Fibroblast of peridontal ligament (primary cell): ENCODE data around the gene ZDHHC4.

ENCODE experiments used
- DNase-seq: peaks from one replicate; pipeline ENCODE4 v3.0.0-alpha.2; 2010; ENCODE audit errors: extremely low read depth

ZDHHC4 gene

GRCh38 chr7:6577369-6578113, at the start of gene ZDHHC4:
ZDHHC4 (plus strand) TSS chr7:6577454; CDS start chr7:6580562, 3,108 bp downstream.
- DNase-seq = peak; percentile 83

DNA sequence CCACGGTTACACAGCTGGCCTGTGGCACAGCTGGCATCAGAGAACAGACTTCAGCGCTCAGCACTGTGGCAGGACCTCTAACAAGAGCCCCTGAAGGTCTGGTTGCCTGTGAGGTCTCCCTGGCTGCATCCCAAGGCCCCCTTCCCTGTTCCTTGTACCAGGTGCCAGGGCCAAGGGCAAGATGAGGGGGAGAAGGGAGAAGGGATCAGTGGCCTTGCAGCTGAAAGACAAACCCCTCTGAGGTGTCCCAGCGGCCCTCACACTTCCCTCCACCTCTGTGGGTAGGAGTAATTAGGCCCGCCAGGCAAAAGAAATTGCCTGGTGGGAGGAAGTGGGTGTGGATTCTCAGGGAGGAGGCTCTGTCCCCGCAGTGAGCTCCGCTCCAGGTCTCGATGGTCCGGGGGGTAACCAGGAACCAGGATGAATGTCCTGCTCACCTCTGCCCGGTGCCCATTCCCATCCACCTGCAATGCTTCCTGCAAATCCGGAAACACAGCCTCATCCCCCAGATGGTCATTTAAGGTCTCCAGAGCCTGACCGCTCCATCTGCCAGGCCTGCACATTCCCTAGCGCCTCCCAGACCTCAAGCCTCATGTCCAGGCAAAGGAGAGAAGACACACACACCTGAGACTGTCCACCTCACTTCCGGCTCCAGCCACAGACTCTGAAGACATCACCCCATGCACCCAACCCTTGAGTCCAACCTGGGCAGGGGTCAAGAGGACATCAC, 48.7 kb upstream of the ZDHHC4 start:
- no peak for DNase-seq

DNA sequence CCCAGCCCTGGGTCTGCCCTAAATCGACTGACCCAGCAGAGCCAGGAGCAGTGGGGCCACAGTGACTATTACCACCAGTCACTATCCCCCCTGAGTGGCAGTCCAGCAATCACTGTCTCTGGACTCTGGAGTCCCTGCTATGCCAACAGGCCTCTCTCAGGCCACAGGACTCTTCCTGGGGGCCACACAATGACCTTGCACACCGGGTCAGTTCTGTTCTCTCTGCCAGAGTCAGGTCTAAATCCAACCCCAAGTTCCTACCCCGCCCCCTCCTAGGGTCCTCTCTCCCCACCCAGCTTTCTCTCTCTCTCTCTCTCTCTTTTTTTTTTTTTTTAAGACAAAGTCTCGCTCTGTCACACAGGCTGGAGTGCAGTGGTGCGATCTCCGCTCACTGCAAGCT, 47.6 kb upstream of the ZDHHC4 start:
- DNase-seq = no peak

- DNase-seq = no peak
Observed at GRCh38 chr7:6530626-6531491, 46.4 kb upstream of the ZDHHC4 start.

- no peak for DNase-seq
Observed at GRCh38 chr7:6531492-6532279, 45.6 kb upstream of the ZDHHC4 start.

GRCh38 chr7:6532516-6532915, 44.7 kb upstream of the ZDHHC4 start:
- no peak for DNase-seq

DNA sequence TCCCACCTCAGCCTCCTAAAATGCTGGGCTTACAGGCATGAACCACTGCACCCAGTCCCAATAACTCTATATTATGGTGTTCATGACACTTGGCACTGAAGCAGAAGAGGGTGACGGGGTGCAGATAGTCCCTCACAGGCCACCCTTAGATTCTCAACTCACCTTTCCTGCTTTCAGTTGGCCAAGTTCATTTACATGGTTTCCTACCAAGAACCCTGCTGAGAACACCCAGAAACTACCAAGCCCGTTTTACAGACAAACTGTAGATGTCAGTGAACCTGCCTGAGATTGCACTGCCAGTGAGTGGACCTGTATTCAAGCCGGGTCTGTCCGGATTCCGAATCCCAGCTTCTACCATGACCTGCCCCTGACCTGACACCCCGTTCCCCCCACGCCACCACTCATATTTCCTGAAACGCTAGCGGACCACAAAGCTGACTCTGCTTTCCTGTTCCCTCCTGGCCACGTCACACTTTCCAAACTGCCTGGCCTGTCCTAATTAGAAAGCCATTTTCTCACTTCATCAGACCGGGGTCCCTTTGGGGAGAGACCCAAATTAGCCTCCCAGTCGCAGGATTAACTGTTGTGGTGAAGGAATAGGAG, 43.3 kb upstream of the ZDHHC4 start:
- no peak for DNase-seq

DNA sequence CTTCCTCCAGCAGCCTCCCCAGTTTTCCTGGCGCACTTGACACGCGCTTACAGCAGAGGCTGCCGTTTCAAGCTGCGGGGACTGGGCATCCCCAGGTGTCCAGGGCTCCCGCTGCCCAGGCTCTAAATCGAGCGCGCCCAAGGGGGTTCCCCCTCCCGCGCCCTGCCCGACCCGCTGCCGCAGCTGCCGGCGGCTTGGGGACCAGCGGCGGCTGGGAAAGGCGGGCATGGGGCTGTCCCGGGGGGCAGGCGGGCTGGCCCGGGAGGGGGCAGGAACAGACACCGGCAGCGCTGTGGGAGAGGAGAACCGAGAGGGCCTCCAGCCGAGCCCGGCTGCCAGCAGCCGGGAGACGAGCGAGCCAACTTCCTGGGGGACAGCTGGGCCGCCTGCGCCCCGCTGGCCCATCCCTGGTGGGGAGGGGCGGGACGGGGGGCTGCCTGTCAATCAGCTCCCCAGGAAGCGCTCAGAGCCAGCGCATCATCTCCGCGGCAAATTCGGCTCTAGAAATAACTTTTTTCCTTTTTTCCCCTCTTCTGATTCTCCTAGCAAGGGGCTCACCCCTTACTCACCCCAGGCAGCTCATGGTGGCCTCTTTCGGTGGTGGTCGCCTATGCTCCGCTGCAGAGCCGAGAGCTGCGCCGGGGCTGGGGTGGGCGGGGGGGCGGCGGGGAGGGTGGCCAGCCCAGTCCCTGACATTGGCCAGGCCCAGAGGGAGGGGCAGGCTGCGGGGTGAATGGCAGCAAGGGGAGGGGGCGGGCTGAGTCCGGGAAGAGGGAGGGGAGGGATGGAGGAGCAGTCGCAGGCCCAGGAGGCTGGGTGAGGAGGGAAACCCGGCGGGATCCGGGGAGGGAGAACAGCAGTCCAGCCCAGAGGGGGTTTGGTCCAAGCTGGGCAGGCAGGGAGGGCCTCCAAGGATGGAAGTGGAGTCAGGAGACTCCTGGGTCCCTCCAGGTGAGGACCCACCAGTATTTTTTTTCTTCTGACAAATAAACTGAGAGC, 40.7 kb upstream of the ZDHHC4 start:
- no peak for DNase-seq

- no peak for DNase-seq
Observed at GRCh38 chr7:6542368-6542767, 34.9 kb upstream of the ZDHHC4 start.

DNA sequence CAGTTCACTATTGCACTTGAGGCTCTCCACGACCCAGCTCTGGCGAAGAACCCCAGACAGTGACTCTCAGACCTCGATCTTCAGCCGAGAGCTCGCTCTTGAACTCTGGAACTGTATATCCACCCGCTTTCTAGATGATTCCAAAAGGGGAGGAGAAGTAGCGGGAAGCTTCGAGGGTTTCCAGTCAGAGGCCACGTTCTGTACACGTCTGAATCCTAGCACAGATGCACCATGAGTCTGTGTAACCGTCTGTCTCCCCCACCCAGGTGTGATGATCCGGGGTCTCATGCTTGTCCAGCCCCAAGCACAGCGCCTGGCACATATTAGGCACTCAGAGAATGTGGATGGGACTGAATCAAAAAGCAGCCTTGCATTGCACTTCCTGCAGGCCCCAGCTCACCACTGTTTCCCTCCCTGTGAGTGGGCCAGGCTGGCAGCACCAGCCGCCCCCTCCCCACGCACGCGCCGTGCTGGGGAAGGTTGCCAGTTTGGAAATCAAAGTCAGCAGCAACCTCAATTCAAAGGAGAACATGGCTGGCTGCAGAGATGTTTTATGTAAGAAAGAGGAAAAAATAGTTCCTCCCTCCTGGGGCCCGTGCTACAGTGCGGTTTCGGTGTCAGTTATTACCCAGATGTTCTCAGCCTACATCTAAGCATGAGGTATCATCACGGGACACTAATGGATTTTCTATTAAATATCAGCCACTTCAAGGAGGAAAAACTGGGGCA, 31.7 kb upstream of the ZDHHC4 start:
- no peak for DNase-seq

GRCh38 chr7:6546498-6547251, 30.6 kb upstream of the ZDHHC4 start:
- no peak for DNase-seq

GRCh38 chr7:6547400-6547799, 29.9 kb upstream of the ZDHHC4 start:
- no peak for DNase-seq

- DNase-seq = no peak
Observed at GRCh38 chr7:6551016-6551511, 26.2 kb upstream of the ZDHHC4 start, which contains the start of gene GRID2IP. GRID2IP (minus strand) TSS chr7:6551461; CDS start chr7:6551436, 25 bp downstream.

GRCh38 chr7:6553448-6554044, 23.7 kb upstream of the ZDHHC4 start:
- no peak for DNase-seq

DNA sequence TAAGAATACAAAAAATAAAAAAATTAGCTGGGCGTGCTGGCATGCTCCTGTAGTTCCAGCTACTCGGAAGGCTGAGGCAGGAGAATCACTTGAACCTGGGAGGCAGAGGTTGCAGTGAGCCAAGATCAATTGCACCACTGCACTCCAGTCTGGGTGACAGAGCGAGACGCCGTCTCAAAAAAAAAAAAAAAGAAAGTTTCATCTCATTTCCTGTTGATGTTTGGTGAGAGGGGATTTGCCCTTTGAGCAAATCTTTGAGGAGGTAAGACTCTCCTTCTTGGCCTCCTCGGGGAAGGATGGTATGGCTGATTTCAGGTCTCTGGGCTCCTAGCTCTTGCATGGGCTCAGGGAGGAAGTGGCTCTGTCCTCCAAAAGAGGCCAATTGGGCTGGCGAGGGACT, 22.4 kb upstream of the ZDHHC4 start:
- DNase-seq = no peak

DNA sequence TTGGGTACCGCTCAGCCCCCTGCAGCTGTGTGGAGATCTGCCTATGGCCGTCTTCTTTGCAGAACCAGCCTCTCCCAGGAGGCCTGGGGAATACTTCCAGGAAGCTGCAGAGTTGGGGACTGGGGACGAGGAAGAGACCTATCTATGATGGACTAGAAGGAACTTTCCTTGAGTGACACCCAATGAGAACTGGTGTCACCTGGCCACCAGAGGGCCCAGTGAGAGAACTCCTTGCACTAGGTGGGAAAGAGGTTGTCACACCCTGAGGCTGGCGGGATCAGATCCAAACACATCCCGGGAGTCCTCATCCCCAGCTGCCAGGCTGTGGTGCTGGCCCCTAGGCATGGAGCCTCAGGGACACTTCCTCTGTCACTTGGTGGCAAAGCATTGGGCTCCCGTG, 21.1 kb upstream of the ZDHHC4 start:
- no peak for DNase-seq

DNA sequence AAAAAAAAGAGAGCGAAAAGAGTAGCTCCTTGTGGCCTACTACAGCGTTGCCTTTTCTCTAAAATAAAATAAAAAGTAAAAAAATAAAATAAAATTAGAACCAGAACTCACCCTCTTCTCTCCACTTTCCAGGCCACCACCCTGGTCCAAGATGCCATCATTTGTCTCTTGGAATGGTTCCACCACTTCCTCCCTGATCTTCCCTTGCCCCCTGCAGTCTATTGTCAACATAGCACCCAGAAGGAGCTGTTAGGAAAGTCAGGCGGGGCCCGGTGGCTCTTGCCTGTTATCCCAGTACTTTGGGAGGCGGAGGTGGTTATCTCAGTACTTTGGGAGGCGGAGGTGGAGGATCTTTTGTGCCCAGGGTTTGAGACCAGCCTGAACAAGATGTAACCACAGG, 18.4 kb upstream of the ZDHHC4 start:
- DNase-seq = peak; percentile 16

- no peak for DNase-seq
Observed at GRCh38 chr7:6559896-6560295, 17.4 kb upstream of the ZDHHC4 start.
